Common myeloid progenitor, CD34-positive (primary cell): ENCODE data around the gene HESX1.

ENCODE experiments used
- CTCF ChIA-PET: fragments of 350-600 bp; sonication (Branson Sonifier 250); formaldehyde crosslinking; loops from one replicate; lab custom pipeline; 2021; ENCODE audit warnings: antibody characterized with exemption; lab: Charles Lee
- POLR2A ChIA-PET: fragments of 350-600 bp; sonication (Branson Sonifier 250); formaldehyde crosslinking; loops from one replicate; lab custom pipeline; 2021; ENCODE audit warnings: antibody characterized with exemption; lab: Charles Lee
- DNase-seq, 3 donors: peaks; one replicate each; pipeline versions ENCODE4 v3.0.0 to v3.0.0-alpha.2; 2013
- H3K27ac ChIP-seq, 2 experiments: 1 replicate in 1 of 2; 2 replicates in 1 of 2; pipeline ENCODE4 v1.7.0; 2013; ENCODE audit warnings: inconsistent platforms in 2 of 2, low read length in 2 of 2, mild to moderate bottlenecking in 2 of 2, low read depth in 1 of 2, moderate library complexity in 1 of 2; ENCODE audit not compliant: severe bottlenecking in 2 of 2, insufficient read depth in 1 of 2, poor library complexity in 1 of 2
- H3K27me3 ChIP-seq, 5 experiments: replicated peaks in 2 of 5; 1 replicate in 3 of 5; 2 replicates in 2 of 5; pipeline versions ENCODE4 v1.6.1 to v1.7.0; 2013; ENCODE audit warnings: low read length in 4 of 5, mild to moderate bottlenecking in 2 of 5, moderate library complexity in 2 of 5, inconsistent platforms in 1 of 5; ENCODE audit not compliant: insufficient read depth in 5 of 5, control insufficient read depth in 4 of 5
- H3K36me3 ChIP-seq, 4 experiments: 1 replicate in 2 of 4; 2 replicates in 2 of 4; pipeline versions ENCODE4 v1.6.1 to v1.7.0; 2013; ENCODE audit warnings: low read length in 3 of 4, control low read depth in 1 of 4, mild to moderate bottlenecking in 1 of 4; ENCODE audit not compliant: control insufficient read depth in 4 of 4, insufficient read depth in 4 of 4
- H3K4me1 ChIP-seq, 4 experiments: 1 replicate in 3 of 4; 2 replicates in 1 of 4; pipeline versions ENCODE4 v1.6.1 to v1.7.1; 2013; ENCODE audit warnings: low read length in 3 of 4, mild to moderate bottlenecking in 3 of 4, control low read depth in 1 of 4, inconsistent platforms in 1 of 4, moderate library complexity in 1 of 4; ENCODE audit not compliant: control insufficient read depth in 4 of 4, insufficient read depth in 4 of 4; ENCODE audit errors: control extremely low read depth in 1 of 4
- H3K4me3 ChIP-seq, 7 experiments: 1 replicate in 4 of 7; 2 replicates in 3 of 7; pipeline versions ENCODE4 v1.5.1 to v1.7.0; 2013; ENCODE audit warnings: mild to moderate bottlenecking in 7 of 7, low read length in 6 of 7, moderate library complexity in 6 of 7, inconsistent platforms in 2 of 7, low read depth in 2 of 7, control low read depth in 1 of 7; ENCODE audit not compliant: insufficient read depth in 4 of 7, control insufficient read depth in 1 of 7; ENCODE audit errors: extremely low read depth in 1 of 7
- H3K9me3 ChIP-seq, 5 experiments: 1 replicate in 4 of 5; 2 replicates in 1 of 5; pipeline versions ENCODE4 v1.6.1 to v1.7.1; 2013; ENCODE audit warnings: low read length in 4 of 5, mild to moderate bottlenecking in 2 of 5, inconsistent platforms in 1 of 5, low read depth in 1 of 5, moderate library complexity in 1 of 5; ENCODE audit not compliant: control insufficient read depth in 4 of 5, insufficient read depth in 2 of 5; ENCODE audit errors: control extremely low read depth in 1 of 5
- WGBS: methylation state at CpG from one replicate; pipeline ENCODE4 v1.1.5; 2013; ENCODE audit not compliant: insufficient coverage; 5-methylcytosine and 5-hydroxymethylcytosine counted together

The HESX1 gene

GRCh38 chr3:57150113-57150581 is 49.6 kb downstream of the HESX1 start:
- no peak overlapping the region for H3K4me3 ChIP-seq
- ChIA-PET CTCF (interaction anchor here (0.6 kb wide), 1 partner anchor 182 kb away, joined by 3 read pairs; no protein-coding TSS in a partner anchor), POLR2A (no interaction called here)
- peaks cover 2 to 44% (median 24%) of the 10 kb centered on the region in 5 experiments for H3K27me3 ChIP-seq
- no peaks in the 10 kb centered on the region for H3K36me3 ChIP-seq
- WGBS: 90% methylated on average over 7 of the region's 7 CpGs
- H3K9me3 ChIP-seq: no peaks in the 10 kb centered on the region
- DNase-seq: no peak
- H3K27ac ChIP-seq: no peak overlapping the region
- H3K4me1 ChIP-seq: no peaks in the 10 kb centered on the region
